KMS-11 (cell line): ENCODE measurements around the gene EFEMP1.

Experiments
- H2AFZ ChIP-seq: fragments of 200-600 bp; sonication (generic); 2 replicates; pipeline ENCODE4 v1.6.1; 2016; ENCODE audit warnings: antibody characterized with exemption, mixed run types, low read depth
- H3K27ac ChIP-seq: fragments of 200-600 bp; sonication (generic); 2 replicates; pipeline ENCODE4 v1.6.1; 2016; ENCODE audit warnings: mild to moderate bottlenecking, mixed run types
- H3K27me3 ChIP-seq: fragments of 200-600 bp; sonication (generic); 2 replicates; pipeline ENCODE4 v1.6.1; 2017; ENCODE audit warnings: mild to moderate bottlenecking, low read depth, mixed run types, moderate library complexity; ENCODE audit not compliant: insufficient read depth
- H3K36me3 ChIP-seq: fragments of 200-600 bp; sonication (generic); 2 replicates; pipeline ENCODE4 v1.6.1; 2017; ENCODE audit warnings: mild to moderate bottlenecking, mixed run types; ENCODE audit not compliant: insufficient read depth
- H3K4me1 ChIP-seq: fragments of 200-600 bp; sonication (generic); 2 replicates; pipeline ENCODE4 v1.6.1; 2016; ENCODE audit warnings: mild to moderate bottlenecking, low read depth, mixed run types; ENCODE audit not compliant: poor library complexity, severe bottlenecking
- H3K4me2 ChIP-seq: fragments of 200-600 bp; sonication (generic); 2 replicates; pipeline ENCODE4 v1.7.0; 2016; ENCODE audit warnings: mild to moderate bottlenecking, mixed run types
- H3K4me3 ChIP-seq: fragments of 200-600 bp; sonication (generic); IDR thresholded peaks from 2 replicates; pipeline ENCODE4 v1.6.1; 2017; ENCODE audit warnings: low read depth, low read length, mixed read lengths; ENCODE audit not compliant: insufficient read depth
- H3K79me2 ChIP-seq: fragments of 200-600 bp; sonication (generic); 2 replicates; pipeline ENCODE4 v1.6.1; 2016; ENCODE audit warnings: low read depth, mixed run types; ENCODE audit not compliant: insufficient read depth
- H3K9ac ChIP-seq: fragments of 200-600 bp; sonication (generic); 2 replicates; pipeline ENCODE4 v1.6.1; 2016; ENCODE audit warnings: mild to moderate bottlenecking, mixed run types
- H4K20me1 ChIP-seq: fragments of 200-600 bp; sonication (generic); 2 replicates; pipeline ENCODE4 v1.6.1; 2016; ENCODE audit warnings: mild to moderate bottlenecking, mixed run types; ENCODE audit not compliant: insufficient read depth
- TF ChIP-seq, protein P1 (sequence below): fragments of 200-600 bp; sonication (generic); conservative IDR thresholded peaks from 2 replicates; pipeline ENCODE4 v1.6.1; 2017; ENCODE audit warnings: low read depth, mild to moderate bottlenecking, antibody characterized with exemption, low read length, moderate library complexity, mixed read lengths

EFEMP1 gene

DNA sequence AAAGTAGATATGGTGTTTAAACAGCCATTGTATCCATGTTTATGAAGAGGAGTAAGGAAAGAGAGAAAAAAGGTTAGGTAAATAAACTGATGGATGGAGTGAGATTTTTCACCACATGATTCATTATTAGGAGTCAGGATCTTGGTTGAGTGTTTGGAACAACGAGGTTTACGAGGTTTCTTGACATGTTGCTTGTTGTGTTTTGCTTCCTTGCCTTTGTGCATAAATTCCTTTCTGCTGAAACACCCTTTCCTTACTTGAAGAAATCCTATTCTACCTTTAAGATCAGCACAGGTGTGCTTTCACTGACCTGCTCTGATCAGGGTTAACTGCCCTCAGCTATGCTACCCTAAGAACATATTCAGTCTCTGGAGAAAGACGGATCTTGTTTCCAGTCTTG is 66.6 kb downstream of the EFEMP1 start:
- Histone ChIP-seq H3K27me3 (no peaks in the 10 kb centered on the region), H3K4me3 (no peak overlapping the region), H3K4me1 (no peaks in the 10 kb centered on the region), H3K27ac (no peak overlapping the region), H3K36me3 (no peaks in the 10 kb centered on the region), H3K79me2 (no peaks in the 10 kb centered on the region), H3K4me2 (no peak overlapping the region), H2AFZ (no peak overlapping the region), H4K20me1 (no peaks in the 10 kb centered on the region), H3K9ac (no peak overlapping the region)
- TF ChIP-seq, protein P1, sequence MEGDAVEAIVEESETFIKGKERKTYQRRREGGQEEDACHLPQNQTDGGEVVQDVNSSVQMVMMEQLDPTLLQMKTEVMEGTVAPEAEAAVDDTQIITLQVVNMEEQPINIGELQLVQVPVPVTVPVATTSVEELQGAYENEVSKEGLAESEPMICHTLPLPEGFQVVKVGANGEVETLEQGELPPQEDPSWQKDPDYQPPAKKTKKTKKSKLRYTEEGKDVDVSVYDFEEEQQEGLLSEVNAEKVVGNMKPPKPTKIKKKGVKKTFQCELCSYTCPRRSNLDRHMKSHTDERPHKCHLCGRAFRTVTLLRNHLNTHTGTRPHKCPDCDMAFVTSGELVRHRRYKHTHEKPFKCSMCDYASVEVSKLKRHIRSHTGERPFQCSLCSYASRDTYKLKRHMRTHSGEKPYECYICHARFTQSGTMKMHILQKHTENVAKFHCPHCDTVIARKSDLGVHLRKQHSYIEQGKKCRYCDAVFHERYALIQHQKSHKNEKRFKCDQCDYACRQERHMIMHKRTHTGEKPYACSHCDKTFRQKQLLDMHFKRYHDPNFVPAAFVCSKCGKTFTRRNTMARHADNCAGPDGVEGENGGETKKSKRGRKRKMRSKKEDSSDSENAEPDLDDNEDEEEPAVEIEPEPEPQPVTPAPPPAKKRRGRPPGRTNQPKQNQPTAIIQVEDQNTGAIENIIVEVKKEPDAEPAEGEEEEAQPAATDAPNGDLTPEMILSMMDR: no peak

DNA sequence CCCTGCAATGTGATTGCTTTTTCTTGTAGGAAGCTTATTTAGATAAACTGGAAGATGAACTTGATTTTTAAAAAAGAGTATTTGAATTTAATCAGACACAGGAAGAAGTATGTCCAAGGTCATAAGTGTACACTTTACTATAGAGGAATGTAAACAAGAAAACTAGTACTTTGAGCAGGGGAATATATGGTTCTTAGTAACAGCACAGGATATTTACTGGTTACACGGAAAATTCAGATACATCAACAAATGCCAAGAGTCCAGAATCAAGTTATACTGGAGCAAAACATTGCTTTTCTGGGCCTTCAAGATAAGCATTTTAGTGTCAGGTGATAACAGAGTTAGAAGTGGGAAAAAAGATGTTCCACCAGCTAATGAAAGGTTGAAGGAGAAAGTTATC is 75.5 kb downstream of the EFEMP1 start:
- Histone ChIP-seq H3K4me1 (no peaks in the 10 kb centered on the region), H3K27ac (no peak overlapping the region), H3K9ac (no peak overlapping the region), H4K20me1 (no peaks in the 10 kb centered on the region), H3K27me3 (no peaks in the 10 kb centered on the region), H3K36me3 (no peaks in the 10 kb centered on the region), H2AFZ (no peak overlapping the region), H3K4me2 (no peak overlapping the region), H3K79me2 (no peaks in the 10 kb centered on the region), H3K4me3 (no peak overlapping the region)
- TF ChIP-seq, protein P1: no peak

DNA sequence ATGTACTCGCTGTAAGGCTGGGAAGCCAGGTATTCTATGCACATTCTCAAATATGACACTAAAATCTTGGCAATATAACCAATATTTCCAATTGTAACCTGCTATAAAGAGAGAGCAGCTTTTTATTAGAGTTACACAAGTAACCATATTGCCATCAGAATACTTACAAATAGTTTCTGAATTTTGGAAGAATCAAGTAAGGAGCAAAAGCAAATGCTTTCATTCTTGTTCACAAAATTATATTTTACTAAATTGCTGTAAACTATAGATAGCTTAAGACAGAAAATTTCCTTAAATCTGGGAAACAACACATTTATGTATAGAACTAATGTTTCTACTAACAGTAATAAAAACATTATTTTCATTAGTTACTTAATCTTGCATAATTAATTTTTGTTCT is 77.2 kb downstream of the EFEMP1 start:
- Histone ChIP-seq H3K27me3 (no peaks in the 10 kb centered on the region), H4K20me1 (no peaks in the 10 kb centered on the region), H3K27ac (no peak overlapping the region), H3K4me1 (no peaks in the 10 kb centered on the region), H3K4me3 (no peak overlapping the region), H2AFZ (no peak overlapping the region), H3K79me2 (no peaks in the 10 kb centered on the region), H3K36me3 (no peaks in the 10 kb centered on the region), H3K4me2 (no peak overlapping the region), H3K9ac (no peak overlapping the region)
- TF ChIP-seq, protein P1: no peak

DNA sequence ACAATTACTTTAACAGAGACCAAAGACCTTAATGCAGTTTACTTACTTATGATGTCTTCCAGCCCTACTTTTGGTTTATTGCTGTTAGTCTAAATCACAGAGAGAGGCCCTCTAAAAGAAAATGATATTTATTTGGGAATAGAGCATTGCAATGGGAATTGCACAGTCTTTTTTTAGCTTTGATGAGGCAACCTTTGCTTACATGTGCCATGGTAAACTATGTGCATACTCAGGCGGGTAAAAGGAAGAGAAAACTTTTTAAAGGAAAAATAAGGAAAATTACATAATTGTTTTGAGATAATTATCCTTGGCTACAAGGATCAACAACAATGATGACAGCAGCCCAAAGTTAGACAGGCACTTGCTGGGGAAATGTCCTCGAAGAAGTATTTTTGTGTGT is 78.6 kb downstream of the EFEMP1 start:
- Histone ChIP-seq H3K27ac (no peak overlapping the region), H3K4me3 (no peak overlapping the region), H2AFZ (no peak overlapping the region), H3K4me2 (no peak overlapping the region), H3K9ac (no peak overlapping the region), H3K36me3 (no peaks in the 10 kb centered on the region), H4K20me1 (no peaks in the 10 kb centered on the region), H3K79me2 (no peaks in the 10 kb centered on the region), H3K4me1 (no peaks in the 10 kb centered on the region), H3K27me3 (no peaks in the 10 kb centered on the region)
- TF ChIP-seq, protein P1: no peak

DNA sequence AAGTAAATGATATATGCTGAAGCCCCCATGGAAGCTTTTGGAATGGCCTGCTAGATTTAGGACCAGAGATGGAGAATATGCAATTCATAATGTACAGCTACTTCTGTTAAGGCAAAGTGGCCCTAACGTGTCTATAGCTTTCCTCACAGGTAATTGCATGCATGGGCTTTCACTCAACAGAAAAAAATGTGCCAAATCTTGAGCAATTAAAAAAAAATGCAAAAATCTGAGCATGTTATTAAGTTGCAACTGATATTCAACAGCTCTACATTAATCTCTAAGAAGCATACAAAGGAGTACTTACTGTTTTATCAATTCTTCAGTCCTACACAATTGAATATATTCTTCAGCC is 79.6 kb downstream of the EFEMP1 start:
- H3K27ac ChIP-seq: no peak overlapping the region

More for the DNA sequence above, 79.6 kb downstream of the EFEMP1 start:
- Histone ChIP-seq H3K4me2 (no peak overlapping the region), H3K4me3 (no peak overlapping the region), H4K20me1 (no peaks in the 10 kb centered on the region), H3K27me3 (no peaks in the 10 kb centered on the region), H2AFZ (no peak overlapping the region), H3K79me2 (no peaks in the 10 kb centered on the region), H3K4me1 (no peaks in the 10 kb centered on the region), H3K9ac (no peak overlapping the region), H3K36me3 (no peaks in the 10 kb centered on the region)
- TF ChIP-seq, protein P1: no peak
